Effector CD8-positive, alpha-beta T cell (primary cell): ENCODE data around the gene MEGF11.

Experiments
- DNase-seq: peaks from one replicate; lab custom pipeline; 2025; lab: John Stamatoyannopoulos, UW

Gene MEGF11

GRCh38 chr15:66219339-66219738, 34.2 kb downstream of the MEGF11 start:
- DNase-seq = no peak

- DNase-seq = no peak
These were observed 36.7 kb downstream of the MEGF11 start for GRCh38 chr15:66216806-66217205.

DNA sequence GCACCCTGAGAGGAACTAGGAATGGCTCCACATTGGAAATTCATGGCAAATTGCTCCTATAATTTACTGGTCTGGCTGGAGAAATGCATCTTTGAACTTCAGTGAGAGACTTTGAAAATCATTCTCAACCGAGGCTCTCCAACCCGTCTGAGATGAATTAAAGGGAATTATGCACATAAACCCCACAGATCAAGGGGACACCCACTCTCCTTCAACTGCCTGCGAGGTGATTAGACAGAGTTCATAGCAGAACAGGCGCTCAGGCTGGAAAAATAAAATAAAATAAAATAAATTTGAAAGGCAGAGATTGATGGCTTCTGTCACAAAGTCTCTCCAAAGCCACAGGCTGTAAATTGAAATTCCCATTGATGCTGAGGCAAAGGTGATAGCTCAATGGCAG, 37.7 kb downstream of the MEGF11 start:
- no peak for DNase-seq

DNA sequence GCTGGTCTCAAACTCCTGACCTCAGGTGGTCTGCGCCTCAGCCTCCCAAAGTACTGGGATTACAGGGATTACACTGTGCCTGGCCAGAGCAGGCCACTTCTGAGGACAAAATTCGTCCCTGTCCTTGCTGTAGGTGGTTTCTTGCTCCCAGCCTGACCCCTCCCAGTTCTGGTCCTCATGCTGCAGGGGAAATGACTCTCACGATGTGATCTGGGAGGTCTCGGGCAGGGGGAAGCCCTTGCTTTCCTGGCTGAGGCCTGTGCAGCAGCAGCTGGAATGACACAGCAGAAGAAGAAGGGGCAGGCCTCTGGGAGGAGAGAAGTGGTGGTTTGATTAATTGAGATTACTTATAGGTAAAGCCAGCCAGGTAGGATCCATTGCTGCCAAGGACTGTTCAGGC, 39.3 kb downstream of the MEGF11 start:
- DNase-seq = no peak

- no peak for DNase-seq
These were observed 41.0 kb downstream of the MEGF11 start for GRCh38 chr15:66212563-66212921.

DNA sequence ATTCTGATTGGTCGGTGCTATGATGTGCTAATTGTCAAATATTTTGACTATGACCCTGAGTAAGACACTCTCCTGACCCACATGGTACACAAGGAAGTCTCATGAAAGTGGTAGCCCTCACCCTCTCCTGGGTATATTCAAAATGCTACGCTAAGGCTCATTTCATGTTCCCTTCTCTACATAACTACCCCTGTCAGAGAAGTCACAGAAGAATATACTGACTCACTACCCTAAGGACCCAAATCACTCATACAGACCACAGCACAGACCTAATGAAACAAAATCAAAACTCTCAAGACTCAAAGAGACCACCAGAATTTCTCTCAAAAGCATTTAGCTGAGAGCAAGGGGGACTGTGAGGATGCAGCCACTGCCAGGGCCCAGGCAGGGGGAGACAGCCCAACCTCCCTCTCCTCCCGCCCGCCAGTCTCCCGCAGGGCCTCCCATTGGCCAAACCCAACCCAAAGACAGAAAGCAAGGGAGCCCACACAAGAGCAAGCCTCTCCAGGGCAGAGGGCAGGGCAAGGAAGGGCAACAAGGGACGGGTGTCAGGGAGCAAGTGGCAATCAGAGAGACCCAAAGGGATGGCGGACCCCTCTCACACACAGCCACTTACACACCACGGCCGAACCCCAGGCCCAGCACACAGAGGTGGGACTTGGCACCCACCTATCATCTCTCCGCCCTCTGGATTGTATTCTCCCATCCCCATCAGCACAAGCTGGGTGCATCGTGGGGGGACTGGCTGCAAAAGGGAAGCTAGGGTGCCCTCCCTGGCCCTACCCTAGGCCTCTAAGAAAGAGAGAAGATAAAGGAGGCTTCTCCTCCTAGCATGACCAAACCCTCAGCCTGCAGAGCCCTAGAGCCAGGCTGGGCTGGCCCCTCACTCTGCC, 41.6 kb downstream of the MEGF11 start:
- no peak for DNase-seq

- DNase-seq = no peak
These were observed 42.9 kb downstream of the MEGF11 start for GRCh38 chr15:66210684-66211083.

GRCh38 chr15:66198757-66199156, 54.8 kb downstream of the MEGF11 start:
- no peak for DNase-seq

DNA sequence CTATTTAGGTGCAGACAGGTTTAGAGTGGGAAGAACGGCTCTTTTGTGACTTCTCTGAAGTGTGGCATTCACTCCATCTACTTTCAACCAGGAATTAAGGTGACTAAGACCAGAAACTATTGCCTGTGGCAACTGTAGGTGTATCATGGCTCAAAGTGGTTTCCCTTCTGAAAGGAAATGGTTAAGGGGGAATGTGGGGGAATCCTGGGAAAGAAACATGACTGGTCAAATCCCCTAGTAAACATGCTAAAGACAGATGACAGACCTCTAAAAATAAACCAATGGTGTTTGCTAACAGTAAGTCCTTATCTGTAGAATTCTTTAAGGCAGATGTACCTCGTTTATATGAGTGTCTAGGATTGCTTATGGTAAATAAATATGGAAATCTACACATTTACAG, 56.9 kb downstream of the MEGF11 start:
- DNase-seq = no peak

GRCh38 chr15:66195621-66196230, 57.8 kb downstream of the MEGF11 start:
- DNase-seq = no peak

GRCh38 chr15:66193066-66193465, 60.5 kb downstream of the MEGF11 start:
- no peak for DNase-seq

GRCh38 chr15:66190746-66191145, 62.8 kb downstream of the MEGF11 start:
- DNase-seq = no peak

DNA sequence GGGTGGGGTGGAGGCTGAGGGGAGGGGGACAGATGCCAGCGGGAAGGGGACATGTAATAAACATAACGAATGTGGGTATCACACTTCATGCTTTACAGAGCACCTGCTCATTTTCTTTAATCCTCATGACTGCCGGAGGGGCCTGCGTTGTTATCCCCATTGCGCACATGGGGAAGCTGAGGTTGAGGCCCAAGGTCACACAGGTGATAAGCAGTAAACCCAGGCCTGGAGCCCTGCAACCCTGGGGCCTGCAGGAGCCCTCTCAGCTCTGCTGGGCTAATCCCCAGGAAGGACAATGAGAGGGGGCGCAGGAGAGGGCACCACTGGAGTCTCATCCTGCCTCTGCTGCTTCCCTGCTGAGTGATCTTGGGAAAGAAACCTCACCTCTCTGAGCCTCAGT, 64.3 kb downstream of the MEGF11 start:
- DNase-seq = no peak

DNA sequence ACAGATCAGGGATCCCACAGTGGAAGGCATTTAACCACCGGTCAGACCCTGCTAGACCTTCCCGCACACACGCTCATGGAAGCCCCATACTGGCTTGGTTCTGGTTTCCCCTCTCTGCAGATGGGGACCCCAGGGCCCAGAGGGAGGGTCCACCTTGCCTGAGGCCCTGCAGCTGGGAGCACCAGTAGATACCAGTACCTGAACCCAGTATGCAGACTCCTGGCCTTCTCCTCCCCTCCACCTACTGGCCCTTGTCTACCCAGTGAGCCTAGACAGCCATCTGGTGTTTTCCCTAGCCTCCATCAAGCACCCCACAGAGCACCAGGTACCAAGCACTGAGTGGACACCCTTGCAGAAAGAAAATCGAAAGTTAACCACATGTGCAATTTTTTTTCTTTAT, 65.1 kb downstream of the MEGF11 start:
- DNase-seq = no peak

GRCh38 chr15:66187271-66187670, 66.3 kb downstream of the MEGF11 start:
- no peak for DNase-seq

DNA sequence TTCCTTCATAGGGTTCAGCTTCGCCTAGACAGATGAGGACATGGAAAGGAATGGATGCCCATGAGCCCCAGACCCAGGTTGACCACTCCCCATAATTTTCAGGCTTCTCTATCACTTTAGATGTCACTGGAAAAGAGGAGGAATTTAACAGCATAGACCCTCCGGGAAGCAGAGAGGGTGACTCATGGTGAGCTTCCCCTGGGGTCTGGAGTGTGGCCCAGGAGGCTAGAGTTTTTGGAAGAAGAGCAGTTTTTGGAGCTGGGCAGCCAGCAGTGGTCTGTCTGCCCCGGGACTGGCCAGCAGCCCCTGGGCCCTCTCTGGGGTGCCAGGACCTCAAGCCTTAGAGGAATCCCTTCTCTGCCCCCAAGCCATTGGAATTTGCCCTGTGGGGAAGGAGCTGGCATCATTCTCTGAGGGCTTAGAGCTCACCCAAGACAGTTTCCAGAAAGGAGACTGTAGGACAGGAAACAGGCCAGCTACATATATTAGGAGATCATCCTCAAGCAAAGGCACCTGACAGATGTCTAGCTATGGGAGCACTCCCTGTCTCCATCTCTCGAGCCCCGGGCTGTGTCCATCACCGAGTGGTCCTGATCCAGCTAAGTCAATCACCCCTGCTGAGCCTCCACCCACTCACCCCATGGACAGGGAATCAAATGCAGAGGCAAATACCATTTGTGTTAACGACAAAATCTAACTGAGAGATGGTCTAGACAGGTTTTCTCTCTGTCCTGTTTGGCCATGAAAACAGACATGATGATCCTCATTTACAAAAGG, 67.3 kb downstream of the MEGF11 start:
- no peak for DNase-seq

DNA sequence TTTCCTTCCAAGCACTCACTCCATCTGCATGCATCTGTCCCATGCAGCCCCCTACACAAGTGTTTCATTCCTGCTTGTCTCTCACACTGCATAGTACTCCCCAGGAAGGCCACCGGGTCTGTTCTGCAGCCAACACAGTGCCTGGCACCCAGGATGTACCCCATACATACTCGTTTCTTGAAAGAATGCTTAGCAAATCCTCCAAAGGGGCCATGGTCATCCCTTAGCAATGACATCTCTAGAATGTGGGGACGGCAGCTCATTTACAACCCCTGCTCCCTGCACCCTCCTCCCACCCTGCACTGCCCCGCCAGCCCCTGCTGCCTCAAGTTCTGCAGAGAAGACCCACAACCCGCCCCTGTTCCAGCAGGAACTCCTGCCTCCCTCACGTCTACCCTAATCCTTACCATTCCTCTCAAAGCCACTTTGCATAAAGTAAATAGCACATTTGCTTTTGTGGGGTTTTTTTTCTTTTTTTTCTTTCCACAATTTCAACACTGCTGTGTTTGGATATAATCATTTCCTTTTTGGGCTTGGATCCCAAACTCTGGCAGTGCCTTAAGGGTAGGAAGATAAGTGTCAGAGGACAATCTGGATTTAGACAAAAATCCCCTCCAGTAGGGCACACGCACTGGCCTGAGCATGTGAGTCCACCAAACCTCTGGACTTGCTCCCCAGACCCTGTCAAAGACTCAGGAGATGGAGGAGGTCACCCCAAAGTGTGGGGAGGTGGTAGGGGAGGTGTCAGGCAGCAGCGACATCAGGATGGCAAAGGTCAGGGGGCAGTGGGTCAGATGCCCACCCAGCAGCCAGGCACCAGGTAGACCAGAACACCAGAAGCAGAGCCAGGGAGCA, 68.4 kb downstream of the MEGF11 start:
- no peak for DNase-seq

- DNase-seq = no peak
These were observed 69.1 kb downstream of the MEGF11 start for GRCh38 chr15:66184492-66184891.

GRCh38 chr15:66180531-66181097, 72.9 kb downstream of the MEGF11 start:
- DNase-seq = no peak

DNA sequence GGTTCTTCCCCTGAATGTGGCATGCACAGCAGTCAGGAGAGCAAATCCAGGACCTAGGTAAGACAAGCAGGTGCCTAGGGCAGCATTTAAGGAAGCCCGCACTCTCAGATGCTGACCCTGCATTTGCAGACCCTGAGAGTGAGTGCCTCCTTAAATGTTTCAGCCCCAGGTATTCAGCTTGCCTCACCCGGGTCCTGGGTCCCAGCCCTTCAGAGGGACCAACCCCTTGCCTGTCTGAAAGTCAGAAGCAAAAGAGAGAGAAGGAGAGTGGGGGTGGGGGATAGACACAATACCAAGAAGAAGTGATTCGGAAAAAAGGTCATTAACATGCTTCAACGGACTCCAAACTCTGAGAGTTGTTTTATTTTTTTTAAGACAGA, 75.0 kb downstream of the MEGF11 start:
- DNase-seq = no peak

DNA sequence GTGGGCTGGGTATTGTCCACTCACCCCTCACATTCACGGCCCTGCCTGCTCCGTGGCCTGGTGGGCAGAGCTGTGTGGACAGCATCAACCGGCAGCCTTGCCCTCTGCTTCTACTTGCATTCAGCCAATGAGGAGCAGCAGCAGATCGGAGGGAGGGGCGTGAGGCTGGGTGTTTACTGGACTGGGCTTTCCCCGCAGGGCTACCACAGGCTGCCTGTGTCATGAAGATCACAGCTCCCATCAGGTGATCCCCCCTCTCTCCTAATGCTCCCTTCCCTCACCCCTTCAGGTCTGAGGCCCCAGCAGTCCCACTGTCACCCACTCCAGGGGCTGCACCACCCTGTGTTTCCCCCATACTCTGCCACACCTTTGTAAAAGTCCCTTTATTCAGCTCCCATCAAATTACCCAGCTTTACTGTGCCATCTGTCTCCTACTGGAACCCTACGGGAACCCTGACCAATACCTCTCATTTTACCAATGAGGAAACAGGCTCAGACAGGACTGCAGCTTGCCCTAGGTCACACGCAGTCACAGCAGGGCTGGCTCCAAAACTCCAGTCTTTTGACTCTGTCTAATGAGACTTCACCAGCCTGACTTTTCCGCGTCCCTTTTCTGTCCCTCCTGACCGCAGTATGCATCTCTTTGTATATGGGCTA, 81.1 kb downstream of the MEGF11 start:
- no peak for DNase-seq
